Measurements from ENCODE around the gene ANO2.
"Not testable (repeated sequence)": the region's sequence is repeated elsewhere in the genome, so short reads cannot be mapped to it uniquely, and the experiment has no call there.

ANO2 gene

GRCh38 chr12:5901416-5901815, 43.6 kb downstream of the ANO2 start:
- no peak for DNase-seq (ENCODE audit: extremely low read depth, low read depth)
- TF ChIP-seq, protein P1, sequence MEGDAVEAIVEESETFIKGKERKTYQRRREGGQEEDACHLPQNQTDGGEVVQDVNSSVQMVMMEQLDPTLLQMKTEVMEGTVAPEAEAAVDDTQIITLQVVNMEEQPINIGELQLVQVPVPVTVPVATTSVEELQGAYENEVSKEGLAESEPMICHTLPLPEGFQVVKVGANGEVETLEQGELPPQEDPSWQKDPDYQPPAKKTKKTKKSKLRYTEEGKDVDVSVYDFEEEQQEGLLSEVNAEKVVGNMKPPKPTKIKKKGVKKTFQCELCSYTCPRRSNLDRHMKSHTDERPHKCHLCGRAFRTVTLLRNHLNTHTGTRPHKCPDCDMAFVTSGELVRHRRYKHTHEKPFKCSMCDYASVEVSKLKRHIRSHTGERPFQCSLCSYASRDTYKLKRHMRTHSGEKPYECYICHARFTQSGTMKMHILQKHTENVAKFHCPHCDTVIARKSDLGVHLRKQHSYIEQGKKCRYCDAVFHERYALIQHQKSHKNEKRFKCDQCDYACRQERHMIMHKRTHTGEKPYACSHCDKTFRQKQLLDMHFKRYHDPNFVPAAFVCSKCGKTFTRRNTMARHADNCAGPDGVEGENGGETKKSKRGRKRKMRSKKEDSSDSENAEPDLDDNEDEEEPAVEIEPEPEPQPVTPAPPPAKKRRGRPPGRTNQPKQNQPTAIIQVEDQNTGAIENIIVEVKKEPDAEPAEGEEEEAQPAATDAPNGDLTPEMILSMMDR (IDR thresholded peaks at IDR 0.05; ENCODE audit: low read depth, low read length), result no peak

DNA sequence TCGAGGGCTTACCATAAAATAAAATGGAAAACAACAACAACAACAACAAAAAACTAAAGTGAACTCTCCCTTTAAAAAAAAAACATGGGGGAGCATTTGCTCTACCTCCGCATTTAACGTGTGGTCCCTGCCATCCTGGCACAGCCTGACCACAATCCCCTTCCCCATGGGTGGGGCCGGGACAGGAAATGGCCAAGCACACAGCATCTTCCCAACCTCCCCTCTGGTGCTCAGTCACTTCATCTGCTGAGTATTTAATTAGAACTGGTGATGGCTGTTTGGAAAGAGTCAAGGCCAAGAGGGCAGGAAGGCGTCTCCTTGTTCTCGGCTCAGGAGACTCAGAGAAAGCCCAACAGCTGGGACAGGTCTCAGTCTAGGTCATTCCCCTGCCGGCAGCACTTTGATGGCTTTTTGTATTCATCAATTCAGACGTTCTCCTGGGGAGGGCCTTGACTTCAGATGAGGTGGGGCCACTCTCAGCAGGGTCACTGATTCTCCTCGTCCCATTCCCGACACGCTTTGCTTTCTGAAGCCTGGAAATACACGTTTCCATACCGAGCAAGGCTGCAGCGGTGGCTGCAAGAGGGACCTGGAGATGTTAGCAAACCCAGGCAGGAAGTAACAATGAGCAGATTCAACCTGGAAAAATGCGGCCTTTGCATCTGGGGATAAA, 44.4 kb downstream of the ANO2 start:
- TF ChIP-seq, protein P1 (IDR thresholded peaks at IDR 0.05; ENCODE audit: low read depth, low read length), result no peak
- no peak for DNase-seq (ENCODE audit: extremely low read depth, low read depth)

GRCh38 chr12:5900076-5900475, 45.0 kb downstream of the ANO2 start:
- no peak for DNase-seq (ENCODE audit: extremely low read depth, low read depth)
- TF ChIP-seq, protein P1 (IDR thresholded peaks at IDR 0.05; ENCODE audit: low read depth, low read length), result no peak

GRCh38 chr12:5899675-5900074, 45.4 kb downstream of the ANO2 start:
- TF ChIP-seq, protein P1 (IDR thresholded peaks at IDR 0.05; ENCODE audit: low read depth, low read length), result no peak
- no peak for DNase-seq (ENCODE audit: extremely low read depth, low read depth)

- TF ChIP-seq, protein P1 (IDR thresholded peaks at IDR 0.05; ENCODE audit: low read depth, low read length), result no peak
- no peak for DNase-seq (ENCODE audit: extremely low read depth, low read depth)
Measured at GRCh38 chr12:5898874-5899273, 46.2 kb downstream of the ANO2 start.

DNA sequence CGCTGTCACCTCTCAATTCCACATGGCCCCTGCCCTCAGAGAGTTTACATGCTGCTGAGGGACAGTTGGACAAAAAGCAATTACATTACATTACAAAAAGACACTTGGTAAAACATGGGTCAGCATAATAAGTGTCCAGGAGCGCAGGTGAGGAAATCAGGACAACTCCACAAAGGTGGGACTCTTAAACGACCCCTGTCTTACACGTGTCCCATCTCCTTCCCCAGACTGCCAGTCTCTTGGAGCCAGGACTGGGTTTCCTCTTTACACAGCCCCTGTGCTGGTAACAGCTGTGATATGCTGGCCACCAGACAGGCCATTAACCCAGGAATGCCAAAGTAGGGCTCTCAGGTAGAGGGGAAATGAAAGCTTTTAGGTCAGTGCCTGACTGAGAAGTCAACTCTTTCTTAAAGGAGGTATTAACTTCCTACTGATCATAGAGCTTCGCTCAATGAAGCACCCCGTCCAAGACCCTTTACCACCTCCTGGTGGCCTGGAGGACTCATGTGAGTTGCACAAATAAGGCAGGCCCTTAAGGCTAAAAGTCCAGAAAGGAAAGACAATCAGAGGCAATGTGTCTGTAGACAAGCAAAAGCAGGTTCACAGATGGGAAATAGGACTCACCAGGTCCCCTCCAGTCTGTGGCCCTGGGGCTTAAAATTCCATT, 55.5 kb downstream of the ANO2 start:
- TF ChIP-seq, protein P1 (IDR thresholded peaks at IDR 0.05; ENCODE audit: low read depth, low read length), result no peak
- DNase-seq (ENCODE audit: extremely low read depth, low read depth), result no peak

- TF ChIP-seq, protein P1 (IDR thresholded peaks at IDR 0.05; ENCODE audit: low read depth, low read length), result no peak
- DNase-seq (ENCODE audit: extremely low read depth, low read depth), result no peak
Measured at GRCh38 chr12:5888816-5889315, 56.2 kb downstream of the ANO2 start.

DNA sequence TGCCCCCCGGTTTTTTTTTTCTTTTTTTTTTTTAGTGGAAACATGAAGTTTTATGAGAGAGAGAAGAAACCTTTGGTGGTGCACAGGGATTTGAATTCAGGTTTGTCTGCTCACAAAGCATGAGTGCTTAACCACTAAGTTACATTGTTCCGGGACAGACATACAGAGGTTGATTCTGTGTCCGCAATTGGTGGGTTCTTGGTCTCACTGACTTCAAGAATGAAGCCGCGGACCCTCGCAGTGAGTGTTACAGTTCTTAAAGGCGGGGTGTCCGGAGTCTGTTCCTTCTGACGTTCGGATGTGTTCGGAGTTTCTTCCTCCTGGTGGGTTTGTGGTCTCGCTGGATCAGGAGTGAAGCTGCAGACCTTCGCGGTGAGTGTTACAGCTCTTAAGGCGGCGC, 57.2 kb downstream of the ANO2 start:
- DNase-seq (ENCODE audit: extremely low read depth, low read depth), result not testable (repeated sequence)
